MM.1S (cell line): Measurements from ENCODE around the gene DUSP9.

Experiments
- CTCF ChIP-seq: fragments of 300-600 bp; sonication (generic); IDR thresholded peaks from 2 replicates; pipeline ENCODE4 v1.5.1; 2016; ENCODE audit warnings: antibody characterized with exemption, low read length, mixed read lengths
- EZH2 ChIP-seq: fragments of 300-600 bp; sonication (generic); optimal IDR thresholded peaks from 2 replicates; pipeline ENCODE3; 2017; ENCODE audit warnings: low read depth, mild to moderate bottlenecking, antibody characterized with exemption, low read length, mixed read lengths
- EZH2phosphoT487 ChIP-seq: fragments of 300-600 bp; sonication (generic); IDR thresholded peaks from 2 replicates; pipeline ENCODE4 v1.6.1; 2018; ENCODE audit warnings: antibody characterized with exemption, low read length

- TF ChIP-seq CTCF = no peak
- TF ChIP-seq EZH2 = no peak
- TF ChIP-seq EZH2phosphoT487 = no peak
Measured at GRCh38 chrX:153668423-153669173, 21.6 kb downstream of the DUSP9 start.
